Spleen (tissue), 7 donors: Measurements from ENCODE around the gene ABI3BP.

Experiments used
- POLR2A ChIP-seq, 3 donors: fragments of 450-650 bp; IDR thresholded peaks; one replicate each; pipeline ENCODE4 v1.5.1; 2017; ENCODE audit warnings: antibody characterized with exemption in 3 of 3, mild to moderate bottlenecking in 1 of 3
- TF ChIP-seq, protein P1 (sequence below), 11 experiments: fragments of 200-600 bp in 7 of 11; fragments of 450-650 bp in 4 of 11; sonication (generic) in 4 of 11; IDR thresholded peaks in 8 of 11; conservative IDR thresholded peaks in 3 of 11; 1 replicate in 7 of 11; 2 replicates in 4 of 11; pipeline versions ENCODE4 v1.4.0 to v1.8.0; 2016 to 2021; ENCODE audit warnings: antibody characterized with exemption in 11 of 11, inconsistent platforms in 4 of 11, mild to moderate bottlenecking in 1 of 11
- donor health status: DM: no; HTN: no; CAD: no; lungs with moderate emphysema.
- donor health status: DM: no; HTN: no; CAD: no.
- donor health status: DM: no; HTN: no; CAD: no.

DNA sequence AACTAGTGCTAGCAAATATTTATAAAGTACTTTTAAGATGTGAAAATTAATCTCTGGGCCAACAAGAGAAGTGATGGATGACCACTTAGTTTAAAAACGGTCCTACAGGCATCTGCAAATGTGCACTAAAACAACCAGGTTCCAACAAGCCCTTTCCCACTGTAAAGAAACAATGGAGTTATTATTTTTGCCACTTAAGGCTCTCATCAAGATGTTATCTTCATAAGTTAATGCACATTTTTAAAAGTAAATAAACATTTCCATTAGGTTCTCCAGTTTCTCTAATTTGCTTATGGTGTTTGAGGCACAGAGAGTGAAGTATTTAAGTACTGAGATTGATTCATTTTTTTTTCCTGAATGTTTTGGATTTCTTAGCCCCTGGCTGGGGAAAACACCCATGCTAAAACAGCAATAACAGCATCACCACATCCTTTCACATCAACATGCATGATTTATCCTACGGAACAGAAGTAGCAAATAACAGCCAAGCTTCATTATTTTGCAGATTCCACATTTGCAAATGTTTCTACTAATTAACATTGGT lies 20.8 kb downstream of the ABI3BP start:
- TF ChIP-seq, protein P1, sequence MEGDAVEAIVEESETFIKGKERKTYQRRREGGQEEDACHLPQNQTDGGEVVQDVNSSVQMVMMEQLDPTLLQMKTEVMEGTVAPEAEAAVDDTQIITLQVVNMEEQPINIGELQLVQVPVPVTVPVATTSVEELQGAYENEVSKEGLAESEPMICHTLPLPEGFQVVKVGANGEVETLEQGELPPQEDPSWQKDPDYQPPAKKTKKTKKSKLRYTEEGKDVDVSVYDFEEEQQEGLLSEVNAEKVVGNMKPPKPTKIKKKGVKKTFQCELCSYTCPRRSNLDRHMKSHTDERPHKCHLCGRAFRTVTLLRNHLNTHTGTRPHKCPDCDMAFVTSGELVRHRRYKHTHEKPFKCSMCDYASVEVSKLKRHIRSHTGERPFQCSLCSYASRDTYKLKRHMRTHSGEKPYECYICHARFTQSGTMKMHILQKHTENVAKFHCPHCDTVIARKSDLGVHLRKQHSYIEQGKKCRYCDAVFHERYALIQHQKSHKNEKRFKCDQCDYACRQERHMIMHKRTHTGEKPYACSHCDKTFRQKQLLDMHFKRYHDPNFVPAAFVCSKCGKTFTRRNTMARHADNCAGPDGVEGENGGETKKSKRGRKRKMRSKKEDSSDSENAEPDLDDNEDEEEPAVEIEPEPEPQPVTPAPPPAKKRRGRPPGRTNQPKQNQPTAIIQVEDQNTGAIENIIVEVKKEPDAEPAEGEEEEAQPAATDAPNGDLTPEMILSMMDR (IDR thresholded peaks at IDR 0.05 in 8 of 11, conservative IDR thresholded peaks at IDR 0.05 in 3 of 11): no peak
- TF ChIP-seq POLR2A (IDR thresholded peaks at IDR 0.05): no peak
